Coronary artery (tissue), 2 donors: ENCODE results near the gene ANK3.

ENCODE experiments used
- DNase-seq: peaks from one replicate; pipeline ENCODE4 v3.0.0-alpha.2; 2017; ENCODE audit warnings: low spot score
- H3K27ac ChIP-seq, 2 donors: fragments of 200-600 bp; sonication (generic); one replicate each; pipeline ENCODE4 v1.5.1; 2016 to 2019
- H3K4me3 ChIP-seq: fragments of 200-600 bp; sonication (generic); 2 replicates; pipeline ENCODE4 v1.5.1; 2016; ENCODE audit warnings: mild to moderate bottlenecking, moderate library complexity
- CTCF ChIP-seq: fragments of 200-600 bp; sonication (generic); IDR thresholded peaks from one replicate; pipeline ENCODE4 v1.5.1; 2019; ENCODE audit warnings: antibody characterized with exemption

The ANK3 gene

GRCh38 chr10:60110739-60111138 is 278.9 kb downstream of the ANK3 start:
- DNase-seq = no peak

GRCh38 chr10:60107308-60107976 is 282.2 kb downstream of the ANK3 start:
- no peak for DNase-seq
- no peak overlapping the region for H3K4me3 ChIP-seq
- no peak for TF ChIP-seq CTCF
- H3K27ac ChIP-seq = no peak overlapping the region

More at GRCh38 chr10:60110739-60111138, 278.9 kb downstream of the ANK3 start:
- TF ChIP-seq CTCF = no peak
- Histone ChIP-seq H3K4me3 (no peak overlapping the region), H3K27ac (no peak overlapping the region)

- H3K27ac ChIP-seq = peak overlapping the region; percentile 52 to 60
- no peak for TF ChIP-seq CTCF
- no peak for DNase-seq
- H3K4me3 ChIP-seq = no peak overlapping the region
Observed at GRCh38 chr10:60105295-60105695, 284.4 kb downstream of the ANK3 start.

- Histone ChIP-seq H3K4me3 (no peak overlapping the region), H3K27ac (no peak overlapping the region)
- no peak for TF ChIP-seq CTCF
- no peak for DNase-seq
Observed at GRCh38 chr10:60101821-60102220, 287.9 kb downstream of the ANK3 start.

- DNase-seq = no peak
- no peak overlapping the region for H3K4me3 ChIP-seq
- TF ChIP-seq CTCF = no peak
- no peak overlapping the region for H3K27ac ChIP-seq
Observed at GRCh38 chr10:60099998-60100747, 289.5 kb downstream of the ANK3 start.

- DNase-seq = no peak
Observed at GRCh38 chr10:60098677-60099601, 290.7 kb downstream of the ANK3 start.

More at GRCh38 chr10:60098677-60099601, 290.7 kb downstream of the ANK3 start:
- H3K27ac ChIP-seq = no peak overlapping the region
- TF ChIP-seq CTCF = no peak
- H3K4me3 ChIP-seq = no peak overlapping the region
